GM12892 (cell line): ENCODE results near the gene CNOT4.

Experiments used
- POLR2A ChIP-seq: IDR thresholded peaks from 2 replicates; pipeline ENCODE4 v1.6.1; 2011; ENCODE audit warnings: low read depth, low read length, control low read depth
- POLR2AphosphoS5 ChIP-seq: IDR thresholded peaks from 2 replicates; pipeline ENCODE4 v1.6.1; 2011; ENCODE audit warnings: low read depth, low read length, control low read depth

DNA sequence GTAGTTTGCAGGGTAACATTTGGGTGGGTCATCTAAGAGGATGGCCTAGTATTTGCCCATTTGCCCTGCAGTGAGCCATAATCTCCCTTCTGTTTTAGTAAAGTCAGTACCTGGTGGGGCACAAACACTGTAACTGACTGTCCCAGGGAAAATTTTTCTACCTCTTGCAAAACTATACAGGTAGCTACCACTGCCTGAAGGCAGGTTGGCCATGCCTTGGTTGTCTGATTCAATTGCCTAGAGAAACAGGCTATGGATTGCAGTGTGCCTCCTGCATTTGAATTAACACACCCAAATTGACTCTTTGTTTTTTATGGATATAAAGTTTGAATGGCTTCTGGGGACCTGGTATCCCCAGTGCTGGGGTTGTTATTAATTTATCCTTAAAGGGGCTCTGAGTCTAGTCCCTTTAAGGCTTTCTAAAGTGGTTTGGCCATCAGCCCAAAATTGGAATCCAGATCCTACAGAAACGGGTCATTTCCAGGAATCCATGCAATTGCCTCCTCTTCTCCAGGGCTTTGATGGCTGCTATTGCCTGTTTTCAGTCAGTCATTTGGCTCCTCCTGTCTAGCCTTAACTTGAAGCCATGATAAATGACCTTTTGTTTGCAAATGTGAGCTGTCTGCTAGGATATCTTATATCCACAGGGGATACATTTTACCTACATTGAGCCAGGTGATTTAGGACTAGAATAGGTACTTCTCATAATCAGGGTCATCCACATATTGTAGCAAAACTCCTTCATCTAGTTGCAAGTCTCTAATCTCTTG lies 187.1 kb downstream of the CNOT4 start:
- TF ChIP-seq POLR2AphosphoS5: no peak
- no peak for TF ChIP-seq POLR2A
